ENCODE results near the gene CHST11. TPM values are rescaled to one million over a fixed set of nuclear protein-coding genes. Genes with fewer than 3 reads are reported as not detected.

CHST11 gene
- total RNA-seq, 1 donor from 2014 or later, result 7.7 TPM

GRCh38 chr12:104730763-104731162 lies 274.0 kb downstream of the CHST11 start:
- H3K9me3 ChIP-seq (ENCODE audit: low read depth), result no peaks in the 10 kb centered on the region
- no peaks in the 10 kb centered on the region for H3K79me2 ChIP-seq (ENCODE audit: low read depth)
- Mint-ChIP-seq H3K36me3 (no peaks in the 10 kb centered on the region), H3K4me1 (peaks cover 25% of the 10 kb centered on the region), H3K9me3 (no peaks in the 10 kb centered on the region), H3K27me3 (ENCODE audit: insufficient read depth, low read depth) (peaks cover 4% of the 10 kb centered on the region), H3K27ac (peak overlapping the region; percentile 6), H3K4me3 (no peak overlapping the region)
- TF ChIP-seq EZH2phosphoT487 (IDR thresholded peaks at IDR 0.05), result no peak
- no peak for TF ChIP-seq EZH2 (IDR thresholded peaks at IDR 0.05)
- TF ChIP-seq CTCF (IDR thresholded peaks at IDR 0.05), result no peak
- no peak overlapping the region for H2AFZ ChIP-seq (replicated peaks)
- DNase-seq (ENCODE audit: low spot score), result no peak
- H3K9ac ChIP-seq, result no peak overlapping the region
- H3K4me1 ChIP-seq, result peaks cover 11% of the 10 kb centered on the region
- H3K27ac ChIP-seq, result no peak overlapping the region
- no peaks in the 10 kb centered on the region for H3K27me3 ChIP-seq
- peaks cover 3% of the 10 kb centered on the region for H4K20me1 ChIP-seq (ENCODE audit: low read depth)
- H3K4me2 ChIP-seq, result no peak overlapping the region
- H3F3A ChIP-seq (ENCODE audit: low read depth), result no peaks in the 10 kb centered on the region
- H3K36me3 ChIP-seq, result no peaks in the 10 kb centered on the region
- H3K4me3 ChIP-seq, result no peak overlapping the region

DNA sequence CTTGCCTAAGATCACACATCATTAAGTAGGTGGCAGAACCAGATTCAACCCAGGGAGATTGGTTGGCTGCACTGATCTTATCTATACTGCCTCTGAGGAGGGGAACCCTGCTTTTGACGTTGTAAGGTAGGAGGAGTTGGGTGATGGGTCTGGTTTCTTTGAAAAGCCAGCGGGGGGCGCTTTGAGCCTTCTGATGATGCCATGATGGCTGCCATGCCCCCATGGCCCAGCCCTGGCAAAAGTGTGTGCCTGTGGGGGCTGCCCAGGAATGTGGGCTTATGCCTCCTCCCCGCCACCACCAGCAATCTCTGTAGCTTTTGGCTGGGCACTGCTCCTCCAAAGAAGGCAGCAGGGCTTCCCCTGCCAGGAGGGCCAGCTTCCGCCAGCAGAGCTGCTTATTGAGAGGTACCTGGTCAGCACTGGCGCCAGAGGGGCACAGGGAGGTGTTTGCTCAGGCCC lies 277.0 kb downstream of the CHST11 start:
- Mint-ChIP-seq H3K9me3 (no peaks in the 10 kb centered on the region), H3K4me3 (no peak overlapping the region)
- no peaks in the 10 kb centered on the region for H3K9me3 ChIP-seq (ENCODE audit: low read depth)

DNA sequence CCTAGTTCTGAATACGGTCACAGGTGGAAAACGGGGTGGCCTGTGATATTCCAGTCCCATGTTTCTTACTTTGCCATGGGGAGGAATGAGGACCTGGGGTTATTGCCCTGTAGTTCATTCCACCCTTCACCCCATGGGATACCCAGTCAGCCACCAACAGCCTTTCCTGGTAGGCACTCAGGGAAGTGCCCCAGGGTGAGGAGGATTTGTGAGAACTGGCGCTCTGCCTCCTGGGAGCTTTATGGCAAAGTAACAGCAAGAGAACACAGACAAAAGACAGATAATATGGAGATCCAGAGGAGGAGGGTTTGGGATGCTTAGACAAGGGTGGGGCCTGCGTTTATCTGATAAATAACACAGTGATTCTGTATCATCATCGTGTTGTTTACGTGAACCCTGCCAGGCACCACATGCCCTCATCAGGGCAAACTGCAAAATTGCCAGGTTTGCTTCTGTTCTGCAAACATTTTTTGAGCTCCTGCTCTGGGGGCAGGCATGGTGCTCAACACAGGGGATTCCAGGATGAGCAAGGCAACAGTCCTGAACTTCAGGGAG lies 277.9 kb downstream of the CHST11 start:
- Histone ChIP-seq H3K9ac (no peak overlapping the region), H3K79me2 (ENCODE audit: low read depth) (no peaks in the 10 kb centered on the region), H3K4me2 (no peak overlapping the region), H3K4me3 (no peak overlapping the region), H3K9me3 (ENCODE audit: low read depth) (no peaks in the 10 kb centered on the region), H3K27ac (no peak overlapping the region), H3K27me3 (no peaks in the 10 kb centered on the region), H2AFZ (replicated peaks) (no peak overlapping the region), H4K20me1 (ENCODE audit: low read depth) (peaks cover 16% of the 10 kb centered on the region), H3F3A (ENCODE audit: low read depth) (no peaks in the 10 kb centered on the region), H3K4me1 (peaks cover 18% of the 10 kb centered on the region), H3K36me3 (no peaks in the 10 kb centered on the region)
- Mint-ChIP-seq H3K36me3 (no peaks in the 10 kb centered on the region), H3K4me1 (peaks cover 30% of the 10 kb centered on the region), H3K9me3 (no peaks in the 10 kb centered on the region), H3K4me3 (peak overlapping the region; percentile 41), H3K27ac (peak overlapping the region; percentile 87), H3K27me3 (ENCODE audit: insufficient read depth, low read depth) (peaks cover 7% of the 10 kb centered on the region)
- DNase-seq (ENCODE audit: low spot score), result no peak
- no peak for TF ChIP-seq EZH2phosphoT487 (IDR thresholded peaks at IDR 0.05)
- no peak for TF ChIP-seq CTCF (IDR thresholded peaks at IDR 0.05)
- TF ChIP-seq EZH2 (IDR thresholded peaks at IDR 0.05), result no peak

More for the DNA sequence above, 277.0 kb downstream of the CHST11 start:
- DNase-seq (ENCODE audit: low spot score), result peak; percentile 51
- Histone ChIP-seq H2AFZ (replicated peaks) (no peak overlapping the region), H4K20me1 (ENCODE audit: low read depth) (peaks cover 13% of the 10 kb centered on the region), H3K27me3 (no peaks in the 10 kb centered on the region), H3K27ac (no peak overlapping the region), H3K36me3 (no peaks in the 10 kb centered on the region), H3F3A (ENCODE audit: low read depth) (no peaks in the 10 kb centered on the region), H3K9ac (no peak overlapping the region), H3K4me3 (no peak overlapping the region), H3K4me1 (peaks cover 15% of the 10 kb centered on the region), H3K4me2 (no peak overlapping the region), H3K79me2 (ENCODE audit: low read depth) (no peaks in the 10 kb centered on the region)
- H3K27ac Mint-ChIP-seq, result no peak overlapping the region
- TF ChIP-seq CTCF (IDR thresholded peaks at IDR 0.05) (peak; percentile 41), EZH2 (IDR thresholded peaks at IDR 0.05) (no peak), EZH2phosphoT487 (IDR thresholded peaks at IDR 0.05) (no peak)
- peaks cover 7% of the 10 kb centered on the region for H3K27me3 Mint-ChIP-seq (ENCODE audit: insufficient read depth, low read depth)
- H3K36me3 Mint-ChIP-seq, result no peaks in the 10 kb centered on the region
- peaks cover 34% of the 10 kb centered on the region for H3K4me1 Mint-ChIP-seq

Measured in neural progenitor cell (in vitro differentiated cells).